RWPE1 (cell line): ENCODE data around the gene TPST2.

ENCODE experiments used
- CTCF ChIA-PET: fragments of 350-600 bp; sonication (Branson Sonifier 250); formaldehyde crosslinking; extraction: SDS; loops from one replicate; lab custom pipeline; 2021; lab: Yijun Ruan, JAX
- POLR2A ChIA-PET: fragments of 400-600 bp; formaldehyde crosslinking; extraction: SDS; loops from one replicate; lab custom pipeline; 2020; ENCODE audit warnings: antibody characterized with exemption; ENCODE audit not compliant: low non-redundant PET; lab: Yijun Ruan, JAX
- DNase-seq: peaks from one replicate; pipeline ENCODE4 v3.0.0; 2012; ENCODE audit warnings: low spot score
- H3K27ac ChIP-seq: fragments of 450-650 bp; 2 replicates; pipeline ENCODE4 v1.5.1; 2017
- TF ChIP-seq, protein P1 (sequence below): fragments of 450-650 bp; conservative IDR thresholded peaks from 2 replicates; pipeline ENCODE4 v1.5.1; 2017; ENCODE audit warnings: low read depth, mild to moderate bottlenecking

The TPST2 gene

DNA sequence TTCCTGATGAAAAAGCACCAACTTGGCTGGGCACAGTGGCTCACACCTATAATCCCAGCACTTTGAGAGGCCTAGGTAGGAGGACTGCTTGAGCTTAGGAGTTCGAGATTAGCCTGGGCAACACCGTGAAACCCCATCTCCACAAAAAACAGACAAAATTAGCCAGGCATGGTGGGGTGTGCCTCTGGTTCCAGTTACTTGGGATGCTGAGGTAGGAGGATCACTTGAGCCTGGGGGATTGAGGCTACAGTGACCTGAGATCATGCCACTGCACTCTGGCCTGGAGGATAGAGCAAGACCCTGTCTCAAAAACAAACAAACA is 109.4 kb downstream of the TPST2 start:
- peak overlapping the region; percentile 58 for H3K27ac ChIP-seq
- CTCF ChIA-PET, result interaction anchor here (0.7 kb wide), 1 partner anchor 191 kb away, joined by 4 read pairs; no protein-coding TSS in a partner anchor
- POLR2A ChIA-PET, result no interaction called here
- DNase-seq, result no peak
- TF ChIP-seq, protein P1, sequence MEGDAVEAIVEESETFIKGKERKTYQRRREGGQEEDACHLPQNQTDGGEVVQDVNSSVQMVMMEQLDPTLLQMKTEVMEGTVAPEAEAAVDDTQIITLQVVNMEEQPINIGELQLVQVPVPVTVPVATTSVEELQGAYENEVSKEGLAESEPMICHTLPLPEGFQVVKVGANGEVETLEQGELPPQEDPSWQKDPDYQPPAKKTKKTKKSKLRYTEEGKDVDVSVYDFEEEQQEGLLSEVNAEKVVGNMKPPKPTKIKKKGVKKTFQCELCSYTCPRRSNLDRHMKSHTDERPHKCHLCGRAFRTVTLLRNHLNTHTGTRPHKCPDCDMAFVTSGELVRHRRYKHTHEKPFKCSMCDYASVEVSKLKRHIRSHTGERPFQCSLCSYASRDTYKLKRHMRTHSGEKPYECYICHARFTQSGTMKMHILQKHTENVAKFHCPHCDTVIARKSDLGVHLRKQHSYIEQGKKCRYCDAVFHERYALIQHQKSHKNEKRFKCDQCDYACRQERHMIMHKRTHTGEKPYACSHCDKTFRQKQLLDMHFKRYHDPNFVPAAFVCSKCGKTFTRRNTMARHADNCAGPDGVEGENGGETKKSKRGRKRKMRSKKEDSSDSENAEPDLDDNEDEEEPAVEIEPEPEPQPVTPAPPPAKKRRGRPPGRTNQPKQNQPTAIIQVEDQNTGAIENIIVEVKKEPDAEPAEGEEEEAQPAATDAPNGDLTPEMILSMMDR, result no peak

- POLR2A ChIA-PET, result no interaction called here
- TF ChIP-seq, protein P1, result no peak
Measured at GRCh38 chr22:26479792-26480610, 109.9 kb downstream of the TPST2 start.

DNA sequence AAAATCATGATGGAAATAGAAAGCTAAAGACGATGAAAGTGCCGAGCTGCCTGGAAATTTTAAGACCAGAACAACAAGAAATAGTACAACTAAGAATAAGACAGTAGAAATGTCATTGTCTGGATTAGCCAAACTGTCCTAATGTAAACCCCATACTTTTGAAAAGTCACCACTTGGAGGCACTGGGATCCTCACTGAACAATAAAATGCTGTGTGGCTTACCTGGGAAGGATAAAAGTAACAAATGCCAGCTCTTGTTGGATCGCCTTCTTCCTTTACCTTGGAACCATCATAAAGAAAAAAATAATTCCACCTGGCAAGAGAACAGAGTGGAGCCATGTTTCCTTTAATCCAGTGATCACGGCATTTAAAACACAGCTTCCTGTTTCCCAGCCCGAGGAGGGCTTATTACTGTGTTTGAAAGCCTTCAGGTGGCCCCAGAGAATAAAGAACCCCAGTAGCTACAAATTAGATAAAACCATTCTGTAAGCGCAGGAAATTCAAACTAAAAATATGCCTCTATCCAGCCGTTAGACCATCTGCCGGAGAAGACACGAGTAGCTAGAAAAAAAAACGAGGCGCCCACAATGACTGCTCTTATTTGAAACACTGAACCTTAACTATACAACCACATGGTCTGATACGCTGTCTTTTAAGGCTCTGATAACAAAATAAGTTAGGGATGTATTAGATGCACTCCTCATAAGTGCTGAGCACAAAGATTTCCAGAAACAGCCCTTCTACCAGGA is 110.7 kb downstream of the TPST2 start:
- no peak for DNase-seq

More at GRCh38 chr22:26479792-26480610, 109.9 kb downstream of the TPST2 start:
- H3K27ac ChIP-seq, result peak overlapping the region; percentile 58
- DNase-seq, result no peak
- CTCF ChIA-PET, result interaction anchor here (0.7 kb wide), 1 partner anchor 192 kb away, joined by 4 read pairs; no protein-coding TSS in a partner anchor

DNA sequence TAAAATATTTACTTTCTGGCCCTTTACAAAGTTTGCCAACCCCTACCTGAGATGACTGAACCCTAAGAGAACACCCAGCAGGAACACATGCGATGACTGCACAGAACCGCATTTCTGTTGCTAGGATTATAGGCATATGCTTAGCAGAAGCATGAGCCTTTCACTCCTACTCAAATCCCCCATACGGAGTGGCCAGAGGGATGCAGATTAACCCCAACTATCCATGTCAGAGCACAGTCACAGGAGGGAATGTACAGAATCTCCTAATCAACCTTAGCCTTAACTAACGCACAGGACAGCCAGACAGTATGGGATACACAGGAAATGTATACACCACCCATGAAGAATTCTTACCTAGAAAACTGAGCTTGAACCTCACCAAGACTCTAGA is 112.6 kb downstream of the TPST2 start:
- CTCF ChIA-PET, result interaction anchor here (0.6 kb wide), 1 partner anchor 9 kb away, joined by 3 read pairs; no protein-coding TSS in a partner anchor
- TF ChIP-seq, protein P1, result no peak
- POLR2A ChIA-PET, result no interaction called here
- H3K27ac ChIP-seq, result no peak overlapping the region
- DNase-seq, result no peak

More for the DNA sequence above, 110.7 kb downstream of the TPST2 start:
- TF ChIP-seq, protein P1, result no peak
- ChIA-PET POLR2A (no interaction called here), CTCF (interaction anchor here (0.7 to 1.4 kb wide), 3 partner anchors 18 to 1154 kb away, joined by 3 to 6 read pairs (median 3); no protein-coding TSS in a partner anchor)
- peak overlapping the region; percentile 51 for H3K27ac ChIP-seq

DNA sequence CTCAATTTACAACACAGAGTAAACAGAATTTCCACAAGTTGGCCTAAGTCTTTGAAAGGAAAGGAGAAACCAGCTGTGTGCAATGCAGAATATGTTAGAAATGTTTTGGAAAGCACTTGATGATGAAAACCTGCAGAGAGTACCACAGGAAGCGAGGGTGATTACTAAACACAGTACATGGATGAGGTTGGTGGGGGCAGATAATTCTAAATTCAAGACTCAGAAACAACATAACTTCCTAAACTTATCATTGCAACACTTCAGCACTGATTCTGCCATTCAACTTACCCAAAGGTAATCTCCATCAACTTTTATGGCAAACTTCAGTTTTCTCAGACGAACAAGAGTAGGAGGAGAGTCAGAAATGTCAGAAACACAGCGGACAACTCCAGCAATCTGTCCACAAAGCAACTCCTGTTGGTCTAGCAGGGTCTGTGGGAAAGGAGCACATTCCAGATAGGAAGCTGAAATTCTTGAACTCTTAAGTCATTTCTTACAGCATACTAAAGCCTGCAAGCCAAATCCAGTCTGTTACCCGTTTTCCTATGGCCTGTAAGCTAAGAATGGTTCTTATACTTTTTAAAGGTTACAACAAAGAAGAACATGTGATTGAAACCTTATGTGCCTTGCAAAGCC is 113.1 kb downstream of the TPST2 start:
- ChIA-PET POLR2A (no interaction called here), CTCF (interaction anchor here (0.6 kb wide), 1 partner anchor 9 kb away, joined by 3 read pairs; no protein-coding TSS in a partner anchor)
- DNase-seq, result no peak
- H3K27ac ChIP-seq, result no peak overlapping the region
- TF ChIP-seq, protein P1, result no peak

- ChIA-PET POLR2A (no interaction called here), CTCF (no interaction called here)
- H3K27ac ChIP-seq, result no peak overlapping the region
- DNase-seq, result no peak
- TF ChIP-seq, protein P1, result no peak
Measured at GRCh38 chr22:26474682-26475081, 115.2 kb downstream of the TPST2 start.
